Cortex of kidney (tissue), 1 donor: ENCODE measurements around the gene NDUFS2.
A peak's percentile ranks its signal among the peaks of the same experiment; 100 is the strongest.

Source experiments
- DNase-seq: peaks from one replicate; lab custom pipeline; 2025; lab: John Stamatoyannopoulos, UW

NDUFS2 gene

GRCh38 chr1:161201836-161202712 is at the start of gene NDUFS2:
TSS of gene NDUFS2 (plus strand) at chr1:161202367. CDS start at chr1:161202386, 19 bp downstream.
- peak; percentile 25 for DNase-seq

- DNase-seq, result no peak
Measured at GRCh38 chr1:161153176-161153575, 49.0 kb upstream of the NDUFS2 start.

GRCh38 chr1:161153682-161154337 is 48.4 kb upstream of the NDUFS2 start, which contains the start of gene UFC1:
TSS of gene UFC1 (plus strand) at chr1:161153978. CDS start at chr1:161153998, 20 bp downstream.
- no peak for DNase-seq

- no peak for DNase-seq
Measured at GRCh38 chr1:161157867-161158266, 44.3 kb upstream of the NDUFS2 start.

- no peak for DNase-seq
Measured at GRCh38 chr1:161158316-161159010, 43.7 kb upstream of the NDUFS2 start.

GRCh38 chr1:161159087-161159912 is 42.9 kb upstream of the NDUFS2 start, which contains the start of gene USP21:
TSS of gene USP21 (plus strand) at chr1:161159500. CDS start at chr1:161160641, 1,141 bp downstream.
- DNase-seq, result peak; percentile 38

GRCh38 chr1:161159913-161160243 is 42.3 kb upstream of the NDUFS2 start:
- no peak for DNase-seq

- DNase-seq, result no peak
Measured at GRCh38 chr1:161160671-161161145, 41.5 kb upstream of the NDUFS2 start.

- no peak for DNase-seq
Measured at GRCh38 chr1:161161652-161162051, 40.5 kb upstream of the NDUFS2 start.

- DNase-seq, result no peak
Measured at GRCh38 chr1:161162052-161162451, 40.1 kb upstream of the NDUFS2 start.

- DNase-seq, result no peak
Measured at GRCh38 chr1:161162806-161163205, 39.4 kb upstream of the NDUFS2 start.

GRCh38 chr1:161163793-161164192 is 38.4 kb upstream of the NDUFS2 start:
- no peak for DNase-seq

- DNase-seq, result no peak
Measured at GRCh38 chr1:161164901-161165610, 37.1 kb upstream of the NDUFS2 start.

GRCh38 chr1:161165742-161166668 is 36.2 kb upstream of the NDUFS2 start, which contains the start of gene PPOX:
TSS of gene PPOX (plus strand) at chr1:161166426. CDS start at chr1:161166848, 422 bp downstream.
- DNase-seq, result no peak

GRCh38 chr1:161166669-161167548 is 35.3 kb upstream of the NDUFS2 start:
- DNase-seq, result no peak

- no peak for DNase-seq
Measured at GRCh38 chr1:161168906-161169305, 33.3 kb upstream of the NDUFS2 start.

GRCh38 chr1:161171191-161171590 is 31.0 kb upstream of the NDUFS2 start:
- DNase-seq, result no peak

GRCh38 chr1:161171696-161172095 is 30.5 kb upstream of the NDUFS2 start:
- DNase-seq, result no peak

- DNase-seq, result no peak
Measured at GRCh38 chr1:161172349-161172748, 29.8 kb upstream of the NDUFS2 start.
